ENCODE measurements around the gene ZNHIT1.
"Not testable (repeated sequence)": the region's sequence is repeated elsewhere in the genome, so short reads cannot be mapped to it uniquely, and the experiment has no call there.

The ZNHIT1 gene

DNA sequence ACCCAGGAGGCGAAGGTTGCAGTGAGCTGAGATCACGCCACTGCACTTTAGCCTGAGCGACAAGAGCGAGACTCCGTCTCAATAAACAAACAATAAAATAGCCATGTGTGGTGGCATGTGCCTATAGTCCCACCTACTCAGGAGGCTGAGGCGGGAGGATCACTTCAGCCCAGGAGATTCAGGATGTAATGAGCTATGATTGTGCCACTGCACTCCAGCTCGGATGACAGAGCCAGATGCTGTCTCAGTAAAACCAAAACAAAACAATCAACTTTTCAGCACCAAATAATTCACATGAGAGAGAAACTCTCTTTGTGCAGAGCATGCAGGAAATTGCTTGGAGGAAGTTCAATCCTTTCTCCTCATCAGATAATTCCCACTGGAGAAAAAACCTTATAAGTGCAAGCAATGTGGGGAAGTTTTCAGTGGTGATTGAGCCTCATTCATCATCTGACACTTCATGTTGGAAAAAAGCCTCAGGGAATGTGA is 40.3 kb downstream of the ZNHIT1 start:
- TF ChIP-seq, protein P1, sequence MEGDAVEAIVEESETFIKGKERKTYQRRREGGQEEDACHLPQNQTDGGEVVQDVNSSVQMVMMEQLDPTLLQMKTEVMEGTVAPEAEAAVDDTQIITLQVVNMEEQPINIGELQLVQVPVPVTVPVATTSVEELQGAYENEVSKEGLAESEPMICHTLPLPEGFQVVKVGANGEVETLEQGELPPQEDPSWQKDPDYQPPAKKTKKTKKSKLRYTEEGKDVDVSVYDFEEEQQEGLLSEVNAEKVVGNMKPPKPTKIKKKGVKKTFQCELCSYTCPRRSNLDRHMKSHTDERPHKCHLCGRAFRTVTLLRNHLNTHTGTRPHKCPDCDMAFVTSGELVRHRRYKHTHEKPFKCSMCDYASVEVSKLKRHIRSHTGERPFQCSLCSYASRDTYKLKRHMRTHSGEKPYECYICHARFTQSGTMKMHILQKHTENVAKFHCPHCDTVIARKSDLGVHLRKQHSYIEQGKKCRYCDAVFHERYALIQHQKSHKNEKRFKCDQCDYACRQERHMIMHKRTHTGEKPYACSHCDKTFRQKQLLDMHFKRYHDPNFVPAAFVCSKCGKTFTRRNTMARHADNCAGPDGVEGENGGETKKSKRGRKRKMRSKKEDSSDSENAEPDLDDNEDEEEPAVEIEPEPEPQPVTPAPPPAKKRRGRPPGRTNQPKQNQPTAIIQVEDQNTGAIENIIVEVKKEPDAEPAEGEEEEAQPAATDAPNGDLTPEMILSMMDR (IDR thresholded peaks at IDR 0.05; ENCODE audit: low read depth, low read length): no peak

DNA sequence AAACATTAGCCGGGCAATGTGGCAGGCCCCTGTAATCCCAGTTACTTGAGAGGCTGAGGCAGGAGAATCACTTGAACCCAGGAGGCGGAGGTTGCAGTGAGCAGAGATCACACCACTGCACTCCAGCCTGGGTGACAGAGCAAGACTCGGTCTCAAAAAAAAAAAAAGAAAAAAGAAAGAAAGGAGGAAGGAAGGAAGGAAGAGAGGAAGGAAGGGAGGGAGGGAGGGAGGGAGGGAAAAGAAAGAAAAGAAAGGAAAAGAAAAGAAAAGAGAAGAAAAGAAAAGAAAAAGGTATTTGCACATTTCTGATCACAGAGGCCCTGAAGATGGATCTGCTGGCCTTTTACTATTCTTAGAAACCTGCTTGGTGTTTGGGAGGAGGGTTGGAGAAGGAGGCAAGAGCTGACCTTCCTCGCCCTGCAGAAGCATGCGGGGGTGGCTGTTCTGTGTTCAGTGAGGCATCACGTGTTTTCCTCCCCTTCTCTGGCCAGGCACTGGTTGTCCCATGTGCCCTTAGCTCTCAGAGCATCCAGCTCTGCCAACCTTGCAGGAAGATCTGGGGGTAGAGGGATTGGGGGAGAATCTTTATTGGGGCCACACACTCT is 46.2 kb downstream of the ZNHIT1 start:
- not testable (repeated sequence) for DNase-seq (ENCODE audit: extremely low read depth, low read depth)

More for the DNA sequence above, 40.3 kb downstream of the ZNHIT1 start:
- DNase-seq (ENCODE audit: extremely low read depth, low read depth): no peak

DNA sequence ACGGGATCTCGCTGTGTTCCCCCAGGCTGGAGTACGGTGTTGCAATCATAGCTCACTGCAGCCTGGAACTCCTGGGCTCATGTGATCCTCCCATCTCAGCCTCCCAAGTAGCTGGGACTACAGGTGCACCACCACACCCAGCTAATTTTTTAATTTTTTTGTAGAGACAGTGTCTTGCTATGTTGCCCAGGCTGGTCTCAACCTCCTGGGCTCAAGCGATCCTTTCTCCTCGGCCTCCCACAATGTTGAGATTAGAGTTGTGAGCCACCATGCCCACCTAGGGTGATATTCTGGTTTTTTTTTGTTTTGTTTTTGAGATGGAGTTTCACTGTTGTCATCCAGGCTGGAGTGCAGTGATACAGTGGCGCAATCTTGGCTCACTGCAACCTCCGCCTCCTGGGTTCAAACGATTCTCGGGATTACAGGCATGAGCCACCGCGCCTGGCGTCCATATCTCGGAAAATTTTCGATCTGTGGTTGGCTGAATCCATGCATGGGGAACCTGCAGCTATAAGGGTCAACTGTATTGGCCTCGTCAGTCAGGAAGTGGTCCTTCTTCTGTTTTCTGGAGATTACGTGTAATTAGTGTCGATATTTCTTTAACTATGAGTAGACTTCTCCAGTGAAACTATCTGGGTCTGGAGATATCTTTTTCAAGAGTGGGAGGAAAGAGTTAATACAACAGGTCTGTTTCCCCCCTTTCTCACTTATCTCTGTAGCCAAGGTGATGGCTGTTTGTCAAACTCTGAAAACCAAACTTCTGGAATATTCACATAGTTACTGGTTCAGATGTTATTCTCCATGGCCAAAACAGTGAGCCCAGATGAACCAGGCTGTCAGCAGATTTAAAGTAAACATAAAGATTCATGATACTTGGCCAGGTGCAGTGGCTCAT is 47.9 kb downstream of the ZNHIT1 start:
- no peak for DNase-seq (ENCODE audit: extremely low read depth, low read depth)
- TF ChIP-seq, protein P1 (IDR thresholded peaks at IDR 0.05; ENCODE audit: low read depth, low read length): no peak

DNA sequence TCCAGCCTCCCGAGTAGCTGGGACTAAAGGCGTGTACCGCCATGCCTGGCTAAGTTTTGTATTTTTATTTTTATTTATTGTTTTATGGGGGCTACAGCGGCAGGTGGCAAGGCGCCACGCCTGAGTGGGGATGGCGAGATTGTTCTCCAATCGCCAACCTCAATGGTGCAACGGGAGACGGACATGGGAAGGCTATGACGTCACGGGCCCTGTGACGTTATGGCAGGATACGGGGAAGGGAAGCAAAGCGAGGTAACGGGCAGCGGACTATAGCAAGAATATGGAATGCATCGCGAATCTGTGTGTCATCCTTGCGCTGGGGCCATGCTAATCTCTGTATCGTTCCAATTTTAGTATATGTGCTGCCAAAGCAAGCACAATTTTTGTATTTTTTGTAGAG is 51.7 kb downstream of the ZNHIT1 start:
- no peak for DNase-seq (ENCODE audit: extremely low read depth, low read depth)
- TF ChIP-seq, protein P1 (IDR thresholded peaks at IDR 0.05; ENCODE audit: low read depth, low read length): no peak

DNA sequence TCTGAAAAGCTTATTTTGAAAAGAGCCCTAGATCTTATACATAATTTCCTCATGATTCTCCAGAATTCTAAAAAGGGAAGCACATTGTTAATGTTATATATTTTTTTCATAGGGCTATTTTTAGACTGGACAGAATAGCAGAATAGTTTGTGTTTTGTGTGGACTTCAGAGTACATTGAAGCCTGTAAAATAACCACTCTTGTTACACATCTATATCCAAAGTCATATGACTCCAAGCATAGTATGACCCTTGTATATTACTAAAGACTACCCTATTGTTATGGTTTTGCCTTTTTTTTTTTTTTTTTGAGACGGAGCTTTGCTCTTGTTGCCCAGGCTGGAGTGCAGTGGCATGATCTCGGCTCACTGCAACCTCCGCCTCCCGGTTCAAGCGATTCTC is 53.1 kb downstream of the ZNHIT1 start:
- TF ChIP-seq, protein P1 (IDR thresholded peaks at IDR 0.05; ENCODE audit: low read depth, low read length): no peak
- DNase-seq (ENCODE audit: extremely low read depth, low read depth): no peak

DNA sequence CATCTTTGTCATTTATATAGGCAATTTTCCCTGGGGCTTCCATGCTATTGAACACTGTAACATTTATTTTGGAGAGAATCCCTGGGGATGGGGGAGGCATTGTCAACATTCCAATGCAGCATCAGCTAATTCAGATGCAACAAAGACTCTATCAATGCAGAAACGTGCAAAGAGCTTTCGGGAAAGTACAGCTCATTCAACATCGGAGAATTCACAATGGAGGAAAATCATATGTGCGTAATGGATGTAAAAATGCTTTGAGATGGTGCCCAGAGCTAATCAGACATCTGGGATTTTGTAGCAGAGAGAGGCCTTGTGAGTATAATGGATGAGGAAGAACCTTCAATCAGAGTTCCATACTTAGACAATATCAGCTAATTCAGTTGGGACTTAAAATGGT is 55.2 kb downstream of the ZNHIT1 start:
- TF ChIP-seq, protein P1 (IDR thresholded peaks at IDR 0.05; ENCODE audit: low read depth, low read length): no peak
- DNase-seq (ENCODE audit: extremely low read depth, low read depth): no peak
